ENCODE data around the gene CCDC86.

Gene CCDC86

DNA sequence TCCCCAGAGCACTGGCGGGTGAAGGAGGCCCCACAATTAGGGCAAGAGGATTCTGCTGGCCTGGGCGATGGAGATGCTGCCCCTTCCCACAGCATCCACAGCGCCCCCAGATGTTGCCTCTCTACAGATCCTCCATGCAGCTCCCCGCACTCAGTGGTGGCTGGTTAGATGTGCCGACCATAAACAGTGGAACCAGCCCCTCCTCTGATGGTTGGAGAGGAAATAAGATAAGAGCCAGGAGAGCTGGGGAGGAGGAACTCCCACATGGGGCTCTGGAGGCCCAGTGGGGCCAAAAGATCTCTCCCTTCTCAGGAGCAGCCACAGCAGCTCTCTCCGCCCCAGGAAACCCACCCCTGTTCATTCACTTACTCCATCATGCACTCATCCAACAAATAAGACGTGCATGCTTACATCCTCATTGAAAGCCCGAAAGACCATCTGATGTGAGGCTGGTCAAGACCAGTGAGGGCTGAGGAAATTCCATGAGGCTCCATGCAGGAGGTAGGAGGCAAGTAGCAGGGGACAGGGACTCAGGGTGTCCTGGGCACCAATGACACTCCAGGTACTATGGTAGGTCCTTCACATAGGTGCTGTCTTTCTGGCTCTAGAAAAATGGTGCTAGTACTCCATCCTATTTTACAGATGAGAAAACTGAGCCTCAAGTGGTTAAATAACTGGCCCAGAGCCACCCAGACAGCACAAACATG is 12.4 kb downstream of the CCDC86 start:
- DNase-seq = no peak

DNA sequence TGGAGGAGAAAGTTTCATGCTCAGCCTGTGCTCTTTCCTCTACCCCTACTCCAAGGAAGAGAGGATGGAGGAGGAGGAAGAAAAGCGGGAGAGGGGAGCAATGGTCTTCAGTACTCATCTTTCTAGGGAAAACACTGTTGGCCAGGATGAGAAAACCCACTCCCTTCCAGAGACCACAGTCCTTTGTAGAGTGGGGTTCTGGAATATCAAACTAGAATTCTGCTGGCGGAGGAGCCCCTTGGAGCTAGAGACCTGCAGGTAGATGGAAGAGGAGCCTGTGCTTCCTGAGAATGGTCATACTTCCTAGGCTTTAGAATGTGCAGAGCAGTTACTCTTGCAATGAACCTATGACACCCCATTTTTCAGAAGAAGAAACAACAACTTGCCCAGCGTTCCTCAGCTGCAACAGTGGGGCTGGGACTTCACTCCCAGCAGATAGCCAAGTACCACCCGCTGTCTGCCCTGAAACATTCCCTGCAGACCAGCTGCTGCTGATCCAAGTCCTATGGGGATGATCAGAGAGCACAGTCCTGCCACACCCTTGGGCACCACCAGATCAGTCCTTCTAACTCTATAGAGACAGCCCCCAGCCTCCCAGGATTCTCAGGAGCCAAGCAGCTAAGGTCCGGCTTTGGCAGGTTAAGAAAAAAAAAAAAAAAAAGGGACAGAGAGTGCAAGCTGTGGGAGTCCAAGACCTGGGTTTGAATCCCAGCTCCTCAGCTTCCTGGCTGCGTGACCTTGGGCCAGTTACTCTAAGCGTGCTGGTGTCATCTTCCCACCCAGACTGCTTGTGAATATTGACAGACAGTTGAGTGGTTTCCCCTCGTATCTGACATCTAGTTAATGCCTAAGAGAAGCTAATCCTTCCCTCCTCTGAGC is 13.2 kb downstream of the CCDC86 start:
- no peak for DNase-seq

- DNase-seq = no peak
Measured at GRCh38 chr11:60855726-60856633, 14.1 kb downstream of the CCDC86 start, which contains the start of gene PTGDR2. PTGDR2 (minus strand) TSS chr11:60855950; CDS start chr11:60853722, 2,228 bp downstream.

DNA sequence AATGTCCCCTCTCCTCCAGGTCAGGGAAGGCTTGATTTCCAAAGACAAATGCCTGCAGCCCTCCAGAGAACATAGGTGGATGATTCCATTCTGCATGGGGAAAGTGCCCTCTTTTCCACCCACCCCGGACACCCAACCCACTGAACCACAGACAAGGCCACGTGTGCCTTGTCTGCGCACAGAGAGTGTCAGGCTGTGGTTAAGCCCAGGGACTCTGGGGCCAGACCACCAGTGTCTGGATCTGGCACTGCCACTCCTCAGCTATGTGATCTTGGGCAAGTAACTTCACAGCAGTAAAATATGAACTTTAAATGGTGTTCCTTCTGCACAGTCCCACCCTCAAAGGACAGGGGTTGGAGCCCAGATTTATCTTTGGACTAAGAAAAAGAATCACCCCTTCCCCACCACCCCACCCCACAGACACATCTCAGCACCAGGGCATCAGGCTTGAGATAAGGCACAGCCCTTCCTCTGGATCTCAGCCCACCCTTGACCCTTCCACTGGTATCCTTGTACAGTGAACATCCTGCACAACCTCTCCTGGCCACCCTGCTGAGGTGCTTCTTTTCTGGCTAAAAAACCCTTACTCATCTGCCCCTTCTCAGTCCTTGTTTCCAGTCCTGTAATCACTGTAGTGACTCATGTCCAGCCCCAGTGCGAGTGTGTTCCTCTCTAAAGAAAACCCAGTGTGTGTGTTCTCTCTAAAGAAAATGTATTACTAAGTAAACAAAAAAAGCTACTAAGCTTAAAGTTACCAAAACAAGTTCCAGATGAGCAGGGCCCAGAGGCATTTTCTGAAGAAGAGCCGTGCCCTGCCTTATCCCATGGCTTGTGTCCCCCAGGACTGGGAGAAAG is 15.7 kb downstream of the CCDC86 start:
- no peak for DNase-seq

GRCh38 chr11:60858236-60858635 is 16.3 kb downstream of the CCDC86 start:
- no peak for DNase-seq

- DNase-seq = no peak
Measured at GRCh38 chr11:60858731-60859464, 17.0 kb downstream of the CCDC86 start.

DNA sequence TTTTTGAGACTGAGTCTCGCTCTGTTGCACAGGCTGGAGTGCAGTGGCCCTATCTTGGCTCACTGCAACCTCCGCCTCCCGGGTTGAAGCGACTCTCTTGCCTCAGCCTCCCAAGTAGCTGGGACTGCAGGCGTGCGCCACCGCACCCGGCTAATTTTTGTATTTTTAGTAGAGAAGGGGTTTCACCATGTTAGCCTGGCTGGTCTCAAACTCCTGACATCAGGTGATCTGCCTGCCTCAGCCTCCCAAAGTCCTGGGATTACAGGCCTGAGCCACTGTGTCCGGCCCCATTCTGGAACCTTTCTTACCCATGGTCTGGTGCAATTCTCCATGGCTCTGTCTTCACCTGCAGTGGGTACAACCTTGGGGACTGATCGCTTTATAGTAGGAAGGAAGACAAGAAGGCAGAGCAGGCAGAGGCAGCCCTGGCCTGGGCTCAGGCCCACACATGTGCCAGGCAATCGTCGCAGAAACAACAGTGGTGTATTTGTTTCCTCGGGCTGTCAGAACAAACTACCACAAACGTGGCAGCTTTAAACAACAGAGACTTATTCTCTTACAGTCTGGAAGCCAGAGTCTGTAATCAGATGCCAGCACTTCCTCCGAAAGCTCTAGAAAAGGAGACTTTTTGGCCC is 17.8 kb downstream of the CCDC86 start:
- no peak for DNase-seq

DNA sequence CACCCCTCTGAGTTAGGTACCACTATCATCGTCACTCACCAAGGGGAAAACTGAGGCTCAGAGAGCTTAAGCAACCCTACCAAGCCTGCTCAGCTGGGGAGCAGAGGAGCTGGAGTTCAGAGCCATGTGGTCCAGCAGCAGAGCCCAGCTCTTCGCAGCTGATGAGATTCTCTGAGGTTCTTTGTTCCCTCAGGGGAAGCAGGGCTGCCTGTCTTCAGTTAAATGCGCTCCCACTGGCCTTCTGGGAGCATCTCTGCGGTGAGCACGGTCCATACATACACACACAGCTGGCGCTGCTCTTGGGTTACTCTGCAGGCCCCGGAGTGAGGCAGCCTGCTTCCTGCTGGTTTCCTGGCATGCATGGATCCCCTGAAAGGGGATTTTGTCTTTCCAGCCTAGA is 19.0 kb downstream of the CCDC86 start:
- DNase-seq = no peak

GRCh38 chr11:60862171-60862570 is 20.3 kb downstream of the CCDC86 start:
- no peak for DNase-seq

DNA sequence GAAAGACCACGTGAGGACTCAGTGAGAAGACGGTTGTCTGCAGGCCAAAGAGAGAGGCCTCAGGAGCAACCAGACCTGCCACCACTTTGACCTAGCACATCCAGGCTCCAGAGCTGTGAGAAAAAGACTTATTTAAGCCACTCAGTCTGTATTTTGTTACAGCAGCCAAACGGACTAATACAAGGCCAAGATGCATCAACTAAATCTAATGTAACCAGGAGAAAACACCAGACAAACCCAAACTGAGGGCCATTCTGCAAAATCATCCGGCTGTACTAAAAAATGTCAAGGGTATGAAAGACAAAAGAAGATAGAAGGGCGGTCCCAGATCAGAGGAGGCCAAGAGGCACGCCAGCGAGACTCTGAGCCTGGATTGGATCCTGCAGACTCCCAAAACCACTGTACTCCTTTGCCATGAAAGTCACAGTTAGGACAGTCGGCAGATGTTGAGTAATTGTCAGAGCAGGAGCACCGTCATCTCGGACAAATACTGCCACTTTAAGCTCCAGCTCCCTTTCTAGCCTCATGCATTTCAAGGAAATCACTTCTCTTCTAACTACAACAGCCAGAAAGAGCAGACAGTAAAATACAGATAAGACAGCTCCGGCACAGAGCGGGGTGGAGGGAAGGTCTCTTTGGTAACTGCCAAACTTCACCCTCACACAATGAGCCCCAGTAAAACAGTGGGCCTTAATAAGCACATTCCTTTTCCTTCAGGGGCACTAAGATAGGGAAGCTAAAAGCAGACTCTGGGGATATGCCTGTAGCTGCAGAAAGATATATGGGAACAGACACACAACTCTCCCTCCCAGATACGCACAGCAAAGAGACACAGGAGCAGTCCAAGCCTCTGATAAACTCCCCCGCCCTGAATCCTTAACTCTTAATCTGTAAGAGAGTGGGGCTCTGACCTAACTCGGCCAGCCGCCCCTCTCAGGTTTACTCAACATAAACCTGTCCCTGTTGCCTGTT is 21.9 kb downstream of the CCDC86 start:
- no peak for DNase-seq

DNA sequence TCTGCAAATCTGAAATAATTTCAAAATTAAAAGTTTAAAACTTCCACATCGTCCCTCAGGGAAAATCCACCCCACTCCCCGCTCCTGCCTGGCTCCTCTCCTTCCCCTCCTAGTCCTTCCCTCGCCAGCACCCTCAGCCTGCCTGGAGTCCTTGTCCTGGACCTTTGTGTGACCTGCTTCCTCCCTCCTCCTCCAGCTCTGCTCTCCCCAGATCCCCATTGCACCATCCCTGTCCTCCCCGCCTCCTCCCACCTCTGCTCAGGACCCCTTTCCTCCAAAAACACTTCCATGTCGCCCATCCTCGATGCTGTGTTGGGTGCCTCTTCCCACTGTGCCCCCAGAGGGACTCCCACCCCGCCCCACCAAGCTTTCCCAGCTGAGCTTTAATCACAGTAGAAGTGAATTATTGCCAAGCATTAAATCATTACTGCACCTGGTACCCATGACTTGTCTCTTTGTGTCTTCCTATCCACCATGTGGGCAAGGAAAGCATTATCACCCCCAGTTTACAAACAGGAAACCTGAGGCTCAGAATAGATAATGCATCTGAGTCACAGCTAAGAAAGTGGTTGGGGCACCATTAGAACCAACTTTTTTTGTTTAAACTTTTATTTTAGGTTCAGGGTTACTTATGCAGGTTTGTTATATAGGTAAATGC is 23.1 kb downstream of the CCDC86 start:
- DNase-seq = no peak

DNA sequence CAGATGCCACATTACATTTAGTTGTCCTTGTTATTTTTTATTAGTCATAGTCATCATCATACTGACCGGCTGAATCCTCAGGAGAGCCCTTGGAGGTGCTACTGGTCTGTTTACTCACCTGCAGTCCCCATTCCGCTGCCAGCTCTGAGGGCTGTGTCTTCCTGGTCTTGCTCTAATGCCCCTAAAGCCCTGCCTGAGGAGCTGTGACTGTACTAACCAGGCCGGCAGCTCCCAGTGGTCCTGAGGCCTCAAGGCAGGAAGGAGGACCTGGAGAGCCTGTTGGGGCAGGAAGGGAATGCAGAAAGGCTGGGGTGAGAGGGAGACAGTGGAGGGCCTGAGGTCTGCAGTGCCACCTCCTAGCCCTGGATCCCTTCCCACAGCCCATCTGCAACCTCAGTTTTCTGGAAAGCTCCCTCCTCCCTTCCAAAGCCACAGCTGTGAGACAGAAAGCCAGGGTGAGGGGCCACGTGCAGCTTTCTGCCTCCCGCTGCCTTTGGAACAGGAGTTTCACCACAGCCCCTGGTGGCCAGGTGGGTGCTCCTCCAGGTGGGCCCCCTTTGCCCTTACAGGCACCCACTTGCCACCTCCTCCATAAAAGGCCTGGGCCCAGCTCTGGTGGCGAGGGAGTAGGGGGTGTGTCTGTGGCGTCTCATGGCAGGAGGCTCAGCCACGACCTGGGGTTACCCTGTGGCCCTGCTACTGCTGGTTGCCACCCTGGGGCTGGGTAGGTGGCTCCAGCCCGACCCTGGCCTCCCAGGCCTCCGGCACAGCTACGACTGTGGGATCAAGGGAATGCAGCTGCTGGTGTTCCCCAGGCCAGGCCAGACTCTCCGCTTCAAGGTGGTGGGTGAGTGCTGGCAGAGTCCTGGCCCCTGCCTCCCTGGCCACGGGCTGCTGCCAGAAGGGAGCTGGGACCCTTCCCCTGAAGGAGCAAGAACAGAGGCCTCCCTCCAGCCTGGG is 25.3 kb downstream of the CCDC86 start, which contains the start of gene ZP1:
Gene ZP1, plus strand, starts transcription at position 632 of the 960 bp plus-strand sequence. Its CDS starts 20 bp downstream, at position 652.
- DNase-seq = no peak

GRCh38 chr11:60867871-60868681 is 26.2 kb downstream of the CCDC86 start:
- no peak for DNase-seq

GRCh38 chr11:60868682-60869450 is 27.0 kb downstream of the CCDC86 start:
- DNase-seq = no peak

DNA sequence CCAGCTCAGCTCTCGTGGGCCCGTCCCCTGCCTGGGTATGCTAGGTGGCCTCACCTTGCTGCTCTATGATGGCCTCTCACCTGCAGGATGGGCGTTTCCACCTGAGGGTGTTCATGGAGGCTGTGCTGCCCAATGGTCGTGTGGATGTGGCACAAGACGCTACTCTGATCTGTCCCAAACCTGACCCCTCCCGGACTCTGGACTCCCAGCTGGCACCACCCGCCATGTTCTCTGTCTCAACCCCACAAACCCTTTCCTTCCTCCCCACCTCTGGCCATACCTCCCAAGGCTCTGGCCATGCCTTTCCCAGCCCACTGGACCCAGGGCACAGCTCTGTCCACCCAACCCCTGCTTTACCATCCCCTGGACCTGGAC is 27.5 kb downstream of the CCDC86 start:
- DNase-seq = no peak

DNA sequence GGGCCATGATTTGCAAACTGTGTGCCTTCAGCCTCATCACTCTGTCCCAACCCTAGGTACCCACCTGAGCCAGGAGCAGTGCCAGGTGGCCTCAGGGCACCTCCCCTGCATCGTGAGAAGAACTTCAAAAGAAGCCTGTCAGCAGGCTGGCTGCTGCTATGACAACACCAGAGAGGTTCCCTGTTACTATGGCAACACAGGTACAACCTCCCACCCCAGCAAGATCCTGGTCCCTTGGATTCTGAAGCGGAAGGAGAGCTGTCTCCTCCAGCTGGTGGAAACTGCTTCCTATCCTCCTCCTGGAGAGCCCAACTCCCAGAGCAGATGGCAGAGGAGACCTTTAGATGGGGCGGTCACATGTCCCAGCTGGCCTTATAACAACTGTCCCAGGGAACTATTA is 28.4 kb downstream of the CCDC86 start:
- DNase-seq = peak; percentile 39
